Brain pericyte (primary cell): ENCODE measurements around the gene LTBP4.
A peak's percentile ranks its signal among the peaks of the same experiment; 100 is the strongest.
"Not testable (repeated sequence)": the region's sequence is repeated elsewhere in the genome, so short reads cannot be mapped to it uniquely, and the experiment has no call there.

Source experiments
- DNase-seq: peaks from one replicate; pipeline ENCODE4 v3.0.0-alpha.2; 2012; ENCODE audit warnings: low read depth, low spot score

LTBP4 gene

DNA sequence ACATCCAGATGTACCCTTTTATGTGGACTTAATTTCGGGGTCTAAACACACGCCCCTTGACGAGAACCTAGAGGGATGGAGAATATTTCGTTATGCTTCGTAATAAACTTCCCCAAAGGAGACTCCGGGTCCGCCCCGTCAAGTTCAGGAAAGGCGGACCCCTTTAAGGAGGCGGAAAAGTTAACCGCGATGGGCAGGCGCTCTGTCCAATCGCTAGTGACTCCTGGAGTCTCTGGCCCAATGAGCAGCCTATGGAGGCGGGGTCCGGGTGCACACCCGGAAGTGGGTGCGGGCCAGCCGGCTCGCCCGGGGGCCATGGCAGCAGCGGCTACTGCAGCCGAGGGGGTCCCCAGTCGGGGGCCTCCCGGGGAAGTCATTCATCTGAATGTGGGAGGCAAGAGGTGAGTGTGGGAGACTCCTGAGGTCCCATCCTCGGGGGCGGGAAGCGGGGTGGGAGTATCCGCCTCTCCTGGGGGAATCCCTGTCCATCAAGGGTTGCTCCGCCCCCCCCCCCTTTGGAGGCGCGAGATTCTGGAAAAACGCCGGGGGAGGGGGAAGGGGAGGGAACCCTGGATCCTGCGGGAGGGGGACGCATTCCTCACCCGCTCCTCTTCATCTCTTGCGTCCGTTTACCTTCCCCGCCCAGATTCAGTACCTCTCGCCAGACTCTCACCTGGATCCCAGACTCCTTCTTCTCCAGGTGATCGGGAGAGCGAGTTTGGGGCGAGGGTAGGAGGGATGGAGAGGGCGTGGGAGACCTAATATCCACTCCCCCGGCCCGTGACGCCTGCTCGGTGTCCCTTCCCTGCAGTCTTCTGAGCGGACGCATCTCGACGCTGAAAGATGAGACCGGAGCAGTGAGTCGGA is 24.4 kb upstream of the LTBP4 start, which contains the start of gene SHKBP1:
Gene SHKBP1, plus strand, starts transcription at position 289 of the 867 bp plus-strand sequence. Its CDS starts 27 bp downstream, at position 316.
- peak; percentile 84 for DNase-seq

DNA sequence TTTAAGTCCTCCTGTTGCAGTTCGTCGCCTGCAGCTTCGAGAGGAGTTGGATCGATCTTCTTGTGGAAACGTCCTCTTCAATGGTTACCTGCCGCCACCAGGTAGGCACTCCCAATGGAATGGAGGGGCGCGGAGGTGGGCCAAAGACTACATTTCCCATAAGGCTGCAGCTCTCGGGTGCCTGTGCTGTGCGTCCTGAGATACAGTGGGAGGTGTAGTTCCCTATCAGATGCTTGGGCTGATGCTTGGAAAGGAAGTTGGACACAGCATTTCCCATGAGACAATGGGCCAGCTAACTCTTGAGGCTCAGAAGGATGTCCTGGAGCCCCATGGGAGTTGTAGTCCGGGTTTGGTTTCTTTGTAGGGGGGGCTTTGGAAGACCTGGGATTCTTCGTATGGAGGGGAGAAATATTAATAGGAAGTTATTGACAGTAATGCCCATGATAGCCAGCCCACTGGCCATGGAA is 22.7 kb upstream of the LTBP4 start:
- no peak for DNase-seq

DNA sequence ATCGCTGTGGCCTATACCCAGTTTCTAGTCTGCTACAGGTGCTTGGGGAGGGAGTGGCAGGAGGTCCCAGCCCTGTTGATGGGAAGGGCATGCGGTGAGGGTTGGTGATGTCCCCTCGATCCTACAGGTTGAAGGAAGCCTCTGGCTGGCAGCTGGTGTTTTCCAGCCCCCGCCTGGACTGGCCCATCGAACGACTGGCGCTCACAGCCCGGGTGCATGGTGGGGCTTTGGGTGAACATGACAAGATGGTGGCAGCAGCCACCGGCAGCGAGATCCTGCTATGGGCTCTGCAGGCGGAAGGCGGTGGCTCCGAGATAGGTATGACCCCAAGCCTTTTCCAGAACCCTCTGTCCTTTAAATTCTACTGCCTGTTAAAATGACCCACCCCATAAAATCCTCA is 20.6 kb upstream of the LTBP4 start:
- DNase-seq = no peak

DNA sequence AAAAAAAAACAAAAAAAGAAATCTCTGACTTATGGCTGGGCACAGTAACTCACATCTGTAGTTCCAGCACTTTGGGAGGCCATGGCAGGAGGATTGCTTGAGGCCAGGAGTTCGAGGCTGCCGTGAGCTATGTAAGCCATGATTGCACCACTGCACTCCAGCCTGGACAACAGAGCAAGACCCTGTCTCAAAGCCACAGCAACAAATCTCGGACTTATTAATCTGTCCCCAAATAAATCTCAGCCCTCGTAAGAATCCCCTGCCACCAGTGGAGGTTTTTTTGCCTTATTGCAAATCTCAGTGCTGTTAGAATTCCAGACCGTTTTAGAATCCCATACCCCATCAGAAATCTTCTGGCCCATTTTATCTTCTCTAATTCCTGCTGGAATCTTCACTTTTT is 19.6 kb upstream of the LTBP4 start:
- DNase-seq = no peak

DNA sequence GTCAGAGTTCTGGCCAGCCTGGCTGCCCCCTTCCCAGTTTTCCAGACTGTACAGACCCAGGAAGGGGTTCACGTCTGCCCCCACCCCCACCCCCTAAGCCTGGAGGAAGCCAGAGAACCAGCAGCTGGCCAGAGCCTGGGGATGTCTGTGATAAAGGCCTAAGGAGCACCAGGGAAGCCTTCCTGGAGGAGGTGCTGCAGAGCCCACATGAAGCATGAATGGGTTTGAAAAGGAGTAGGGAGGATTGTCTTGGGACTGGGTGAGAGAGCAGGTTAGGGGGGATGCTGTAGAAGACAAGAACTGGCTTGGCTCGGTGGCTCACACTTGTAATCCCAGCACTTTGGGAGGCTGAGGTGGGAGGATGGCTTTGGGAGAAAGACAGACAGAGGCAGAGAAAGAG is 18.7 kb upstream of the LTBP4 start:
- no peak for DNase-seq

DNA sequence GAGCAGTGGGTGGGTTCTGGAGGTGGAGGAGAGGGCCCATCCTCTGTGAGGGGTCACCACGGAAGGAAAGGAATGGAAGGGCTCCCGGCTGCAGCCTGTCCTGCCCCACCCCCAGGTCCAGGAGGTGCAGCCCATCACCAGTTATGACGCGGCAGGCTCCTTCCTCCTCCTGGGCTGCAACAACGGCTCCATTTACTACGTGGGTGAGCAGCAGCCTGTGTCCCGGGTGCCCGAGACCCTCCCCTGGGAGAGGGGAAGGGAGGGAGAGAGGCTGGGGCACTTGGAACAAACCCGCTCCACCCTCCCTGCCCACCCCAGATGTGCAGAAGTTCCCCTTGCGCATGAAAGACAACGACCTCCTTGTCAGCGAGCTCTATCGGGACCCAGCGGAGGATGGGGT is 17.9 kb upstream of the LTBP4 start:
- no peak for DNase-seq

DNA sequence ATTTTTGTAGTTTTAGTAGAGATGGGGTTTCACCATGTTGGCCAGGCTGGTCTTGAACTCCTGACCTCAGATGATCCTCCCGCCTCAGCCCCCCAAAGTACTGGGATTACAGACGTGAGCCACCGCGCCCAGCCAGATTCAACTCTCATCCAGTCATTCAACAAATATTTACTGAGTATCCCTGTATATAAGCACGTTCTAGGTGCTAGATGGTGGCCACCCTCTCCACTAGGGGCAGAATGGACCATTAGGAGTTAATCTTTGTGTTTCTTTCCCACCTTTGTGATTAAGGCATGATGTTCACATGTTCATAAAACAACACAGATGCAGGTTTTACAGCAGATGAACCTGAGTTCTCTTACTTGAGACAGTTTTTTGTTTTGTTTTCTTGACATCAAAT is 17.2 kb upstream of the LTBP4 start:
- DNase-seq = no peak

DNA sequence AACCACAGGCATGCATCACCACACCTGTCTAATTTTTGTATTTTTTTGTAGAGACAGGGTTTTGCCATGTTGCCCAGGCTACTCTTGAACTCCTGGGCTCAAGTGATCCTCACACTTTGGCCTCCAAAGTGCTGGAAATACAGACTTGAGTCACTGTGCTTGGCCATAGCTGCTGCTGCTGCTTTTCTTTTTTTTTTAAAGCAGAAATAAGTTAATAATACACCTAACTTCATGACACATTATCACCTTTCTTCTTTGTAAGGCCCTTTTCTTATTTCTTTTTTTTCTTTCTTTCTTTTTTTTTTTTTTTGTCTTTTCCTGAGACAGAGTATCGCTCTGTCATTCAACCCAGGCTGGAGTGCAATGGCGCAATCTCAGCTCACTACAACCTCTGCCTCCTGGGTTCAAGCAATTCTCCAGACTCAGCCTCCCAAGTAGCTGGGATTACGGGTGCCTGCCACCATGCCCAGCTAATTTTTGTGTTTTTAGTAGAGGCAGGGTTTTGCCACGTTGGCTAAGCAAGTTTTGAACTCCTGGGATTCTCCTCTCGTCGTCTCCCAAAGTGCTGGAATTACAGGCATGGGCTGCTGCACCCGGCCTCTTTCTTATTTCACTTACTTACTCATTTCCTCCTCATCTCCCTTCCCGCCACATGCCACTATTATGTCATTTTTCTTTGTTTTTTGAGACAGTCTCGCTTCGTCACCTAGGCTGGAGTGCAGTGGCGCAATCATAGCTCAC is 15.8 kb upstream of the LTBP4 start:
- DNase-seq = no peak

DNA sequence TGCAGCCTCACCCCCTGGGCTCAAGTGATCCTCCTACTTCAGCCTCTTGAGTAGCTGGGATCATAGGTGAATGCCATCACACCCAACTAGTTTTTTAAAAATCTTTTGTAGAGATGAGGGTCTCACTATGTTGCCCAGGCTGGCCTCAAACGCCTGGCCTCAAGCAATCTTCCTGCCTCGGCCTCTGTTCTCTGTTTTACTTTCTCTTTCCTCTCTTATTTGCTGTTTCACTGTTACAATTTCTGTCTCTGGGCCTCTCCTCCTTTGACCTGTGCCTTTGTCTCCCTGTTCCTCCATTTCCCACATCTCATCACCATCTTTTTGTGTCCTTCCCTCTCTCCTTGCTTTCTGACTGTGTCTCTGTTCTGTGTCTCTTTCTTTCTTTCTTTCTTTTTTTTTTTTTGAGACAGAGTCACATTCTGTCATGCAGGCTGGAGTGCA is 15.2 kb upstream of the LTBP4 start:
- no peak for DNase-seq

DNA sequence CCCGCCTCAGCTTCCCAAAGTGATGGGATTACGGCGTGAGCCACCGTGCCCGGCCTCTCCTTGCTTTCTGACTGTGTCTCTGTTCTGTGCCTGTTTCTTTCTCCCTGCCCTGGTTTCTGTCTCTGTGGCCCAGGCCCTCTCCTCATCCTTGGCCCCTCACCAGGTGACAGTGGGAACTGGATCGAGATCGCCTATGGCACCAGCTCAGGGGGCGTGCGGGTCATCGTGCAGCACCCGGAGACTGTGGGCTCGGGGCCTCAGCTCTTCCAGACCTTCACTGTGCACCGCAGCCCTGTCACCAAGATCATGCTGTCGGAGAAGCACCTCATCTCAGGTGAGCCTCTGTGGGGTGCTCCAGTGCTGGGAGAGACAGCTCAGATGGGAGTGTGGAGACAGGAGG is 14.6 kb upstream of the LTBP4 start:
- DNase-seq = no peak

DNA sequence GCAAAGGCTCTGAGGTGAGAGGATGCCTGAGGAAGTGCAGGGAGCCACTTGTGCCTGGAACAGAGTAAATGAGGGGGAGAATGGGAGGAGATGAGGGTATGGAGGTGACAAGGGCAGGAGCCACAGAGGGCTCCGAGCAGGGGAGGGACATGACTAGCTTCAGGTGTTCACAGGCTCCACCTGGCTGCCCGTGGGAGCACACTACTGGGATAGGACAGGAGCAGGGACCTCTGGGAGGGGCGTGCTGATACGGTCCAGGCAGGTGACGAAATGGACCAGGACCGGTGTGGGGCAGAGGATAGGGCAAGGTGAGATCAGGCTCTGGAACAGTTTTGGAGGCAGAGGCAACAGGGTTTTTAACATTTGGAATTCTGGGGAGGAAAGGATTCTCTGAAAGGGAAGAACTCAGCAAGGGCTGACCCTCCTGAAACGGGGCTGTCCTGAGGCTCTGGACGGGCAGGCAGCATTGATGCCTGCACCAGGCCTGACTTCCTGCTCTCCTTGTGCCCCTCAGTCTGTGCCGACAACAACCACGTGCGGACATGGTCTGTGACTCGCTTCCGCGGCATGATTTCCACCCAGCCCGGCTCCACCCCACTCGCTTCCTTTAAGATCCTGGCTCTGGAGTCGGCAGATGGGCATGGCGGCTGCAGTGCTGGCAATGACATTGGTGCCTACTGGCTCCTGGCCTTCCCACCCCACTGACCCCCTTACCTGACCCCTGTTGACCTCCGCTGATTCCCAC is 12.9 kb upstream of the LTBP4 start:
- DNase-seq = no peak

DNA sequence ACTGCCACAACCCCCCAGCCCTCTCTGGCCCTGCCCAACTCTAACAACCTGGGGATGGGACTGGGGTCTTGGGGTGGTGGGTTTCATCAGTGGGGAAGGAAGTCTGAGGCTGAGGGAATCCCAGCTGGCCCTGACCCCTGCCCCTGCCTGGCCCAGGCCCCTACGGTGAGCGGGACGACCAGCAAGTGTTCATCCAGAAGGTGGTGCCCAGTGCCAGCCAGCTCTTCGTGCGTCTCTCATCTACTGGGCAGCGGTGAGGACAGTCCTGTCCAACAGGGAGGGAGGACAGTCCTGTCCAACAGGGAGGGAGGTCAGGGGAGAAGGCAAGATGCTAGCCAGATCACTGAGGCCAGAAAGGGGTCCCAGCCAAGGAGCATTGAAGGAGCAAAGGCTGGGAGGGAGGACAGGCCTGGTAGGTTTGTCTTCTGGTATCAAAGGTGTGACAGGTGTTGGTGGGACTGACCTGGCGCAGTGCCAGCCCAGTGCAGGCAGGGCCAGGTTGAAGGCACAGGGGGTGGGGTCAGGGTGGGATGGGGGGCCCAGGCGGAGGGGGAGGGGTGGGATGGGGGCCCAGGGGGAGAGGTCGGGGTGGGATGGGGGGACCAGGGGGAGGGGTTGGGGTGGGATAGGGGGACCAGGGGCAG is 12.1 kb upstream of the LTBP4 start:
- DNase-seq = no peak

DNA sequence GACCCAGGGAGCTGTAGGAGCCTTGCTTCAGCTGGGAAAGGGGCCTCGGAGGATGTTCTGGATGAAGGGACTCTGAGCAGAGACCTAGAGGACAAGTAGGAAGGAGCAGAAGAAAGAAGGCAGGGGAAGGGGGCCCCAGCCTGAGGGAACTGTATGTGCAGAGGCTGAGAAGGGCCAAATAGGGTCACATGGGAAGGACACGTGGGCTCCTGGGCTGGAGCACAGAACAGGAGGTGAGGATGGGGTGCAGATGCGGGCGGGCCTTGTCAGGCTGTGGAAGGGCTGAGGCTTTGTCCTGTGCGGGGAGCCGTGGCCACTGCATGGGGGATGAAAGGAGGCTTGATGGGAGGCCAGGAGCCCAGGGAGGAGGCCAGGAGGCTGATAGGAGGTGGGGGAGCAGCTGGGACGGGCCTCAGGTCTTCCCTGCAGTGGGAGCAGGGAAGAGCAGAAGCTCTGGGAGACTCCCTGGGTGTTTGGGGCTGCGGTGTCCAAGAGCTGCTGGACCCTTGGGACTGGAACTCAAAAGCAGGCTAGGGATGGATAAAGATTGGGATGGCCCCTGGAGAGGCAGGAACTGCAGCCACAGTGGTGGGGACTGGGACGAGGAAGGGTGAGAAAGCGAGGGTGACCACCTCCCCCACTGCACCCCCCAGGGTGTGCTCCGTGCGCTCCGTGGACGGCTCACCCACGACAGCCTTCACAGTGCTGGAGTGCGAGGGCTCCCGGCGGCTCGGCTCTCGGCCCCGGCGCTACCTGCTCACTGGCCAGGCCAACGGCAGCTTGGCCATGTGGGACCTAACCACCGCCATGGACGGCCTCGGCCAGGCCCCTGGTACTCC is 11.4 kb upstream of the LTBP4 start:
- no peak for DNase-seq

DNA sequence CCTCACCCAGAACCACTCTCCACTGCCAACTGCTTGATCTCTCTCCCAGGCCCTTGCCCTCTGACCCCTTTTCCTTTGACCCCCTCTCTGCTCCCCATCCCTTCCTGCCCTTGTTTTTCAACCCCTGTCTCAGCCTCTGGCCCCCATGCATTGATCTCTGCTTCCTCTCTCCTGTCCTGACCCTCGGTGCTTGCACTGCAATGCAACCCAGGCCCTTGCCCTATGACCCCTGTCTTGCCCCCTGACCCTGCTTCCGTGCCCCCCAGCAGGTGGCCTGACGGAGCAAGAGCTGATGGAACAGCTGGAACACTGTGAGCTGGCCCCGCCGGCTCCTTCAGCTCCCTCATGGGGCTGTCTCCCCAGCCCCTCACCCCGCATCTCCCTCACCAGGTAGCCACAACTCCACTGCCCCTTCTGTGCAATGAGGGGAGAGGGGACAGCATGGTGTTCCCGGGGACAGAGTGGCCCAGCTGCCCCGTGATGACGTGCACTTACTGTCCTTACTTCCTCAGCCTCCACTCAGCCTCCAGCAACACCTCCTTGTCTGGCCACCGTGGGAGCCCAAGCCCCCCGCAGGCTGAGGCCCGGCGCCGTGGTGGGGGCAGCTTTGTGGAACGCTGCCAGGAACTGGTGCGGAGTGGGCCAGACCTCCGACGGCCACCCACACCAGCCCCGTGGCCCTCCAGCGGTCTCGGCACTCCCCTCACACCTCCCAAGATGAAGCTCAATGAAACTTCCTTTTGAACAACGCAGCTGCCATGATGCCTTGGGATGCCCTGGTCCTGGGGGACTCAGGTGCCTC is 10.5 kb upstream of the LTBP4 start:
- no peak for DNase-seq

DNA sequence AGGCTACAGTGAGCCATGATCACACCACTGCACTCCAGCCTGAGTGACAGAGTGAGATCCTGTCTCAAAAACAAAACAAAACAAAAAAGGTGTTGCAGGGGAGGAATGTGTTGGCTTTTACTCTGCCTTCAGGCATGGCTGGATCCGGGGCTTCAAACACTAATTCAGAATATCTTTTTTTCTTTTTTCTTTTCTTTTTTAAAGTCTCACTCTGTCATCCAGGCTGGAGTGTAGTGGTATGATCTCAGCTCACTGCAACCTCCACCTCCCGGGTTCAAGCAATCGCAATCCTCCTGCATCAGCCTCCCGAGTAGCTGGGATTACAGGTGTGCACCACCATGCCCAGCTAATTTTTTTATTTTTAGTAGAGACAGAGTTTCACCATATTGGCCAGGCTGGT is 9.4 kb upstream of the LTBP4 start:
- not testable (repeated sequence) for DNase-seq

DNA sequence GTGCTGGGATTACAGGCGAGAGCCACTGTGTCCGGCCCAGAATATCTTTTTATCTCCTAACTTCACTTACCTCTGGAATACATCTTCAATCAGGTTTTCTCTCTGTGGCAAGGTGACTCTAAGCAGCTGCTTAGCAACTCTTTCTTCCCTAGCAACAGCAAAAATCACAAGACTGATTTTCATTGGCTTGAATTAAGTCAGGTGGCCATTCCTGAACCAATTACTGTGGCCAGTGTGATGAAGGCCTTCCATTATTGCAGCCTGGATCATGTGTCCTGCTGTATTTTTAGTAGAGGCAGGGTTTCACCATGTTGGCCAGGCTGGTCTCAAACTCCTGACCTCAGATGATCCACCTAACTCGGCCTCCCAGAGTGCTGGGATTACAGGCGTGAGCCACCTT is 9.0 kb upstream of the LTBP4 start:
- DNase-seq = no peak

DNA sequence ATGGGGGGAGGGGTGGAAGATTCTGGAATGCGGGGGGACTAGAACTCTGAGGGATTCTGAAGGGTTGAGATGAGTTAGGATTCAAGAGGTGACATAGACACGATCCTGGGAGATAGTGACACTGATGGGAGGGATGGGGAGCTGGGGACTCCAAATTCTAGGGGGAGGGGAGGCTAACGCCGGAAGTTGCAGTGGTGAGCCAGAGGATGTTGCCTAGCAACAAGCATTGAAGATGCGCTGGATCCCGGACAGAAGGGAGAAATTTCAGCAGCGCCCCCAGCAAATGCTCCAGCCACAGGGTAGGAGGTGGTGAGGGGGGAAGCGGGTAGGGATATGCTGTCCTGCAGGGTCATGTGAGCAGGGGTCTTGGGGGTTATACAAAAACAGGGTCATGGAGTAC is 6.9 kb upstream of the LTBP4 start:
- DNase-seq = no peak

DNA sequence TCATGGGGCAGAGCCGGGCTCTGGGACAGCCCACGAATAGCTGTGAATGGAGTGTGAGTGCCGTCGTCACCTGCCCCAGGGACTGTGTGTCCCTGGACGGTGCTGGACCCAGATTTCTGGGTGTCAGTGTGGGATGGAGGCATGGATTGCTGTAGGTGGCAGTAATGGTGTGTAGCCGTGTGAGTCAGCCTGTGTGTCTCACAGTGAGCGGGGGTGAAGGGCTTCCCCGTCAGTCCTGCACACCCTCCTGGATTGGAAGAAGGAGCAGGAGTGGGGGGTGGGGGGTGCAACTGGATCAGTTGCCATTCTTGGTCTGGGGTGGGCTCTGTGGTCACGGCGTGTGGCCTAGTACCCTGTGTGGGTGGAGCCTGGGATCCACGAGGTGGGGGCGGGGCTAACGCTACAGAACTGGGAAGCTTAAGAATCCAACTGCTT is 6.5 kb upstream of the LTBP4 start:
- DNase-seq = no peak

DNA sequence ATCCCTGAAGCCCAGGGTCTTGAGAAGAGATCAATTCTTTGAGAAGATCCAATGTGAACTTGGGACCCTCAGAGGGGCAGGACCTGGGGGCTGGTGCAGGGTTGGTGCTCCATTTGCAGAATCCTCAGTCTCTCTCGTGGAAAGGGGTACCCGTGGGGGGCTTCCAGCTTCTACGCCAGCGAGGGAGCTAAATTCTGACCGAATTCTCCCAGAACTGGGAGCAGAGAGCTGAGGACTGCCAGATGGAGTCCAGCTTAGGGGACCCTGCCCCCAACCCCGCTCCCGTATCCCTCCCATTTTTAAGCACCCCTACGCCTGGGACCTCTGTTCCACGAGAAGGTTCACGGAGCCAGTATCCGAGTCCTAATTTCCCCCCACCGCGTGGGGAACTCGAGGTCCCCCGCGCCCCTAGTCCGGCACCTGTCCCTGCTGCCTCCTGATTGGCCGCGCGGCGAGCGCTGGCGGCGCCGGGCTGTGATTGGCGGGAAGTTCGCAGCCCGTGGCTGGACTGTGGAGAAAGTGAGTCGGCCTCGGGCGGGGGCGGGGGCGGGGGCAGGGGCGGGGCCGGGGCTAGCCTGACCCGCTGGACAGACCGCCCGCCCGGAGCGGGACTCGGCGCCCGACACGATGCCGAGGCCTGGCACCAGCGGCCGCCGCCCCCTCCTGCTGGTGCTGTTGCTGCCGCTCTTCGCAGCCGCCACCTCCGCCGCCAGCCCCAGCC is 4.4 kb upstream of the LTBP4 start:
- DNase-seq = no peak
